ENCODE results near the gene RB1. TPM values are rescaled to one million over a fixed set of nuclear protein-coding genes. Genes with fewer than 3 reads are reported as not detected.
A peak's percentile ranks its signal among the peaks of the same experiment; 100 is the strongest.

The RB1 gene
- total RNA-seq, 1 experiment from 2014 or later = 36.7 TPM

DNA sequence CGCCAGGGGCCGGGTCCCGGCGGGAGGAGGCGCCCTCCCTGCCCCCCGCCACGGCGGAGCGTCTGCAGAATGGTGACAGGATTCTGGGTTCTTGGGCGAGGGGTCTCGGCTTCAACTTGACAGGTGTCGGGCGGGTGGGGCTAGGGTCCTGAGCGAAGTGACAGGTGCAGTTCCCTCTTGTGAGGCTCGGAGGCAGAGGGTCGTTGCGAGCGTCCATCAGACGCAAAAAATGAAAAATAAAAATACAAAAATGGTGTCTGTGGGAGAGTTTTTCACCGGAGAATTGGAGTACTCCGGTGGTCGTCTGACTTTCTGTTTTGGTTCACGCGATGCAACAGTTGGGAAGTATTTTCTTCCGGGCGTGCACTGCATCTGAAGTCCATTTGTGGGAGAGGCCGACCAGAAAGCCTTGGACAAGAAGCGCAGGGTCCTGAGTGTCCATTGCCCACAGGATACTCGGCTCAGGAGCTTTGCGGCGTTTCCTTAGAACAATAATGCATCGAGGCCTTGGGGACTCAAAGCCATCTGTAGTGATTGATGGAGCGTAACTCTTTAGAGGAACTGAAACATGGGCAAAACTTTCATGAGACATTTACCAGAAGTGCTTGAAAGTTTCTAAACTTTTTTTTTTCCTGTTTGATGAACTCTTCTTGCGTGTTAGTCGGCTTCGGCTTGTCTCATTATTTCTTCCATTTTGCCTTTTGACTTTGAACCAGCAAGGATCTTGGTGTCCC is 759 bp downstream of the RB1 start:
- ATAC-seq (no peak), DNase-seq (ENCODE audit: low read depth, low spot score) (no peak)
- Histone ChIP-seq H3K27me3 (ENCODE audit: insufficient read depth, low read length) (no peaks in the 10 kb centered on the region), H3K9me3 (ENCODE audit: control insufficient read depth in 1 of 2, insufficient read depth in 1 of 2, low read depth in 1 of 2, low read length in 2 of 2) (no peaks in the 10 kb centered on the region), H3K9ac (ENCODE audit: low read length) (peak overlapping the region; percentile 85), H2AFZ (ENCODE audit: low read depth, low read length, poor library complexity, severe bottlenecking) (no peak overlapping the region), H3K4me3 (replicated peaks in 1 of 2; ENCODE audit: low read depth in 1 of 2, low read length in 2 of 2) (peak overlapping the region; percentile 73 to 96), H3K4me2 (ENCODE audit: low read length) (peak overlapping the region; percentile 90), H3K9me2 (ENCODE audit: insufficient read depth) (no peaks in the 10 kb centered on the region), H3K36me3 (ENCODE audit: control insufficient read depth in 1 of 2, insufficient read depth in 2 of 2, low read length in 2 of 2) (no peaks in the 10 kb centered on the region), H3K79me2 (ENCODE audit: insufficient read depth, low read length) (peaks cover 34% of the 10 kb centered on the region), H4K20me1 (ENCODE audit: insufficient read depth) (no peaks in the 10 kb centered on the region), H3K27ac (ENCODE audit: low read depth, low read length) (peak overlapping the region; percentile 91), H3K4me1 (ENCODE audit: control insufficient read depth in 1 of 2, insufficient read depth in 2 of 2, low read length in 2 of 2) (peaks cover 11 to 13% of the 10 kb centered on the region in 2 experiments; a peak in 3 of 4 replicates)
- POLR2A ChIA-PET = no interaction called here
- BruUV-seq (replicated peaks) = TSS peak; percentile 64
- intact Hi-C loops (cut with micrococcal nuclease) = loop anchor here (5.0 to 10.0 kb wide), 2 partner anchors 177 to 210 kb away; partner anchors contain the start of gene MED4
- TF ChIP-seq, protein P1, sequence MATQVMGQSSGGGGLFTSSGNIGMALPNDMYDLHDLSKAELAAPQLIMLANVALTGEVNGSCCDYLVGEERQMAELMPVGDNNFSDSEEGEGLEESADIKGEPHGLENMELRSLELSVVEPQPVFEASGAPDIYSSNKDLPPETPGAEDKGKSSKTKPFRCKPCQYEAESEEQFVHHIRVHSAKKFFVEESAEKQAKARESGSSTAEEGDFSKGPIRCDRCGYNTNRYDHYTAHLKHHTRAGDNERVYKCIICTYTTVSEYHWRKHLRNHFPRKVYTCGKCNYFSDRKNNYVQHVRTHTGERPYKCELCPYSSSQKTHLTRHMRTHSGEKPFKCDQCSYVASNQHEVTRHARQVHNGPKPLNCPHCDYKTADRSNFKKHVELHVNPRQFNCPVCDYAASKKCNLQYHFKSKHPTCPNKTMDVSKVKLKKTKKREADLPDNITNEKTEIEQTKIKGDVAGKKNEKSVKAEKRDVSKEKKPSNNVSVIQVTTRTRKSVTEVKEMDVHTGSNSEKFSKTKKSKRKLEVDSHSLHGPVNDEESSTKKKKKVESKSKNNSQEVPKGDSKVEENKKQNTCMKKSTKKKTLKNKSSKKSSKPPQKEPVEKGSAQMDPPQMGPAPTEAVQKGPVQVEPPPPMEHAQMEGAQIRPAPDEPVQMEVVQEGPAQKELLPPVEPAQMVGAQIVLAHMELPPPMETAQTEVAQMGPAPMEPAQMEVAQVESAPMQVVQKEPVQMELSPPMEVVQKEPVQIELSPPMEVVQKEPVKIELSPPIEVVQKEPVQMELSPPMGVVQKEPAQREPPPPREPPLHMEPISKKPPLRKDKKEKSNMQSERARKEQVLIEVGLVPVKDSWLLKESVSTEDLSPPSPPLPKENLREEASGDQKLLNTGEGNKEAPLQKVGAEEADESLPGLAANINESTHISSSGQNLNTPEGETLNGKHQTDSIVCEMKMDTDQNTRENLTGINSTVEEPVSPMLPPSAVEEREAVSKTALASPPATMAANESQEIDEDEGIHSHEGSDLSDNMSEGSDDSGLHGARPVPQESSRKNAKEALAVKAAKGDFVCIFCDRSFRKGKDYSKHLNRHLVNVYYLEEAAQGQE (IDR thresholded peaks at IDR 0.05; ENCODE audit: low read depth) = no peak
- no peak for TF ChIP-seq ELF1 (IDR thresholded peaks at IDR 0.05; ENCODE audit: borderline replicate concordance, low read depth)
- TF ChIP-seq EZH2phosphoT487 (IDR thresholded peaks at IDR 0.05; ENCODE audit: borderline replicate concordance) = no peak
- no peak for TF ChIP-seq SIN3A (IDR thresholded peaks at IDR 0.05; ENCODE audit: low read depth)
- TF ChIP-seq CEBPB (IDR thresholded peaks at IDR 0.05; ENCODE audit: low read depth) = no peak
- TF ChIP-seq, protein P2, sequence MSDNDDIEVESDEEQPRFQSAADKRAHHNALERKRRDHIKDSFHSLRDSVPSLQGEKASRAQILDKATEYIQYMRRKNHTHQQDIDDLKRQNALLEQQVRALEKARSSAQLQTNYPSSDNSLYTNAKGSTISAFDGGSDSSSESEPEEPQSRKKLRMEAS (IDR thresholded peaks at IDR 0.05) = no peak
- TF ChIP-seq, protein P3, sequence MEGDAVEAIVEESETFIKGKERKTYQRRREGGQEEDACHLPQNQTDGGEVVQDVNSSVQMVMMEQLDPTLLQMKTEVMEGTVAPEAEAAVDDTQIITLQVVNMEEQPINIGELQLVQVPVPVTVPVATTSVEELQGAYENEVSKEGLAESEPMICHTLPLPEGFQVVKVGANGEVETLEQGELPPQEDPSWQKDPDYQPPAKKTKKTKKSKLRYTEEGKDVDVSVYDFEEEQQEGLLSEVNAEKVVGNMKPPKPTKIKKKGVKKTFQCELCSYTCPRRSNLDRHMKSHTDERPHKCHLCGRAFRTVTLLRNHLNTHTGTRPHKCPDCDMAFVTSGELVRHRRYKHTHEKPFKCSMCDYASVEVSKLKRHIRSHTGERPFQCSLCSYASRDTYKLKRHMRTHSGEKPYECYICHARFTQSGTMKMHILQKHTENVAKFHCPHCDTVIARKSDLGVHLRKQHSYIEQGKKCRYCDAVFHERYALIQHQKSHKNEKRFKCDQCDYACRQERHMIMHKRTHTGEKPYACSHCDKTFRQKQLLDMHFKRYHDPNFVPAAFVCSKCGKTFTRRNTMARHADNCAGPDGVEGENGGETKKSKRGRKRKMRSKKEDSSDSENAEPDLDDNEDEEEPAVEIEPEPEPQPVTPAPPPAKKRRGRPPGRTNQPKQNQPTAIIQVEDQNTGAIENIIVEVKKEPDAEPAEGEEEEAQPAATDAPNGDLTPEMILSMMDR (IDR thresholded peaks at IDR 0.05 in 2 of 3, conservative IDR thresholded peaks at IDR 0.05 in 1 of 3; ENCODE audit: borderline replicate concordance in 1 of 3, insufficient read depth in 1 of 3, low read depth in 2 of 3, low read length in 2 of 3) = no peak
- TF ChIP-seq POLR2AphosphoS5 (IDR thresholded peaks at IDR 0.05; ENCODE audit: low read depth, low read length) = no peak
- TF ChIP-seq EGR1 (IDR thresholded peaks at IDR 0.05; ENCODE audit: low read depth) = no peak
- TF ChIP-seq EZH2 (IDR thresholded peaks at IDR 0.05) = no peak
- no peak for TF ChIP-seq SRF (IDR thresholded peaks at IDR 0.05; ENCODE audit: low read depth)
- no peak for TF ChIP-seq ZNF274 (IDR thresholded peaks at IDR 0.05; ENCODE audit: low read depth, low read length)
- TF ChIP-seq ZFX (IDR thresholded peaks at IDR 0.05) = no peak
- TF ChIP-seq, protein P4, sequence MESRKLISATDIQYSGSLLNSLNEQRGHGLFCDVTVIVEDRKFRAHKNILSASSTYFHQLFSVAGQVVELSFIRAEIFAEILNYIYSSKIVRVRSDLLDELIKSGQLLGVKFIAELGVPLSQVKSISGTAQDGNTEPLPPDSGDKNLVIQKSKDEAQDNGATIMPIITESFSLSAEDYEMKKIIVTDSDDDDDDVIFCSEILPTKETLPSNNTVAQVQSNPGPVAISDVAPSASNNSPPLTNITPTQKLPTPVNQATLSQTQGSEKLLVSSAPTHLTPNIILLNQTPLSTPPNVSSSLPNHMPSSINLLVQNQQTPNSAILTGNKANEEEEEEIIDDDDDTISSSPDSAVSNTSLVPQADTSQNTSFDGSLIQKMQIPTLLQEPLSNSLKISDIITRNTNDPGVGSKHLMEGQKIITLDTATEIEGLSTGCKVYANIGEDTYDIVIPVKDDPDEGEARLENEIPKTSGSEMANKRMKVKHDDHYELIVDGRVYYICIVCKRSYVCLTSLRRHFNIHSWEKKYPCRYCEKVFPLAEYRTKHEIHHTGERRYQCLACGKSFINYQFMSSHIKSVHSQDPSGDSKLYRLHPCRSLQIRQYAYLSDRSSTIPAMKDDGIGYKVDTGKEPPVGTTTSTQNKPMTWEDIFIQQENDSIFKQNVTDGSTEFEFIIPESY (IDR thresholded peaks at IDR 0.05; ENCODE audit: extremely low read depth, insufficient replicate concordance, low read length) = no peak
- no peak for TF ChIP-seq POLR2A (IDR thresholded peaks at IDR 0.05; ENCODE audit: borderline replicate concordance, extremely low read depth, insufficient read depth, insufficient read length)
- TF ChIP-seq YY1 (IDR thresholded peaks at IDR 0.05; ENCODE audit: extremely low read depth, insufficient replicate concordance, low read depth, low read length) = no peak
- no peak for TF ChIP-seq FOSL1 (IDR thresholded peaks at IDR 0.05; ENCODE audit: low read depth)
- TF ChIP-seq SP1 (IDR thresholded peaks at IDR 0.05; ENCODE audit: low read depth) = no peak
- no peak for TF ChIP-seq CBX3 (IDR thresholded peaks at IDR 0.05; ENCODE audit: low read depth)
- no peak for TF ChIP-seq RAD21 (IDR thresholded peaks at IDR 0.05; ENCODE audit: low read depth)
- RAD21 ChIA-PET (ENCODE audit: low non-redundant PET in 1 of 2, low total read pairs in 2 of 2, uncharacterized antibody in 2 of 2, unreplicated experiment in 2 of 2) = no interaction called here
- CTCF ChIA-PET = no interaction called here
